Peyer's patch (tissue), 4 donors: ENCODE data around the gene KLHDC8A.

Experiments
- CTCF ChIP-seq, 6 experiments: fragments of 450-650 bp in 4 of 6; fragments of 200-600 bp in 2 of 6; sonication (generic) in 1 of 6; IDR thresholded peaks; one replicate each; pipeline ENCODE4 v1.5.1; 2017 to 2019; ENCODE audit warnings: antibody characterized with exemption in 6 of 6, mild to moderate bottlenecking in 3 of 6, moderate library complexity in 1 of 6
- POLR2A ChIP-seq, 2 donors: fragments of 450-650 bp; IDR thresholded peaks; one replicate each; pipeline ENCODE4 v1.5.1; 2017; ENCODE audit warnings: antibody characterized with exemption in 2 of 2, mild to moderate bottlenecking in 2 of 2, moderate library complexity in 2 of 2

- TF ChIP-seq CTCF (IDR thresholded peaks at IDR 0.05) (no peak), POLR2A (IDR thresholded peaks at IDR 0.05) (no peak)
Measured at GRCh38 chr1:205373022-205373797, 16.5 kb upstream of the KLHDC8A start.
